HG02884 (cell line): Measurements from ENCODE around the gene KCNAB1.
"Not testable (repeated sequence)": the region's sequence is repeated elsewhere in the genome, so short reads cannot be mapped to it uniquely, and the experiment has no call there.

Experiments used
- ATAC-seq: cut with Tn5 transposase; IDR thresholded peaks from one replicate; pipeline ENCODE4 v1.9.1; 2021; ENCODE audit warnings: mild to moderate bottlenecking, moderate library complexity; ENCODE audit not compliant: unreplicated experiment

Gene KCNAB1

GRCh38 chr3:156259896-156260295 is 139.5 kb downstream of the KCNAB1 start:
- ATAC-seq = no peak

- ATAC-seq = no peak
These were observed 140.0 kb downstream of the KCNAB1 start for GRCh38 chr3:156260331-156260730.

- ATAC-seq = no peak
These were observed 144.4 kb downstream of the KCNAB1 start for GRCh38 chr3:156264771-156265170.

- no peak for ATAC-seq
These were observed 151.1 kb downstream of the KCNAB1 start for GRCh38 chr3:156271508-156271907.

- no peak for ATAC-seq
These were observed 151.8 kb downstream of the KCNAB1 start for GRCh38 chr3:156271995-156272719.

GRCh38 chr3:156273111-156273694 is 152.8 kb downstream of the KCNAB1 start:
- no peak for ATAC-seq

GRCh38 chr3:156274791-156275190 is 154.4 kb downstream of the KCNAB1 start:
- no peak for ATAC-seq

GRCh38 chr3:156284637-156285036 is 164.3 kb downstream of the KCNAB1 start:
- not testable (repeated sequence) for ATAC-seq

GRCh38 chr3:156285626-156286025 is 165.2 kb downstream of the KCNAB1 start:
- no peak for ATAC-seq

- no peak for ATAC-seq
These were observed 170.5 kb downstream of the KCNAB1 start for GRCh38 chr3:156290924-156291271.

GRCh38 chr3:156291272-156292123 is 171.1 kb downstream of the KCNAB1 start:
- ATAC-seq = peak; percentile 54

GRCh38 chr3:156293566-156293965 is 173.2 kb downstream of the KCNAB1 start:
- ATAC-seq = no peak

GRCh38 chr3:156297582-156297981 is 177.2 kb downstream of the KCNAB1 start:
- no peak for ATAC-seq

GRCh38 chr3:156298014-156298413 is 177.6 kb downstream of the KCNAB1 start:
- ATAC-seq = no peak

- ATAC-seq = no peak
These were observed 178.6 kb downstream of the KCNAB1 start for GRCh38 chr3:156298938-156299337.

GRCh38 chr3:156299569-156299968 is 179.2 kb downstream of the KCNAB1 start:
- ATAC-seq = no peak

GRCh38 chr3:156300371-156300770 is 180.0 kb downstream of the KCNAB1 start:
- ATAC-seq = no peak

- no peak for ATAC-seq
These were observed 180.8 kb downstream of the KCNAB1 start for GRCh38 chr3:156300929-156301840.

- no peak for ATAC-seq
These were observed 182.8 kb downstream of the KCNAB1 start for GRCh38 chr3:156303001-156303707.

GRCh38 chr3:156304406-156304805 is 184.0 kb downstream of the KCNAB1 start:
- no peak for ATAC-seq
